Trophoblast cell (in vitro differentiated cells and primary cell): ENCODE measurements around the gene HNRNPL.
"Not testable (repeated sequence)": the region's sequence is repeated elsewhere in the genome, so short reads cannot be mapped to it uniquely, and the experiment has no call there.

Source experiments
- DNase-seq, 2 donors: peaks; one replicate each; pipeline ENCODE4 v3.0.0-alpha.2; 2016
- H2AFZ ChIP-seq: 2 replicates; pipeline ENCODE4 v1.6.1; 2013; ENCODE audit warnings: low read length, moderate library complexity, mild to moderate bottlenecking; ENCODE audit not compliant: insufficient read depth, poor library complexity
- H2AK5ac ChIP-seq: 2 replicates; pipeline ENCODE4 v1.6.1; 2013; ENCODE audit warnings: mild to moderate bottlenecking, low read length
- H2BK120ac ChIP-seq: 2 replicates; pipeline ENCODE4 v1.6.1; 2013; ENCODE audit warnings: low read length, mild to moderate bottlenecking, moderate library complexity; ENCODE audit not compliant: insufficient read depth, poor library complexity
- H2BK12ac ChIP-seq: 2 replicates; pipeline ENCODE4 v1.6.1; 2013; ENCODE audit warnings: mild to moderate bottlenecking, low read length, moderate library complexity
- H2BK5ac ChIP-seq: 2 replicates; pipeline ENCODE4 v1.6.1; 2013; ENCODE audit warnings: low read length, low read depth, moderate library complexity, mild to moderate bottlenecking; ENCODE audit not compliant: poor library complexity
- H3K14ac ChIP-seq: 2 replicates; pipeline ENCODE4 v1.6.1; 2013; ENCODE audit warnings: mild to moderate bottlenecking, low read length
- H3K18ac ChIP-seq: 2 replicates; pipeline ENCODE4 v1.6.1; 2013; ENCODE audit warnings: mild to moderate bottlenecking, low read length
- H3K23ac ChIP-seq: 2 replicates; pipeline ENCODE4 v1.6.1; 2013; ENCODE audit warnings: low read length
- H3K27ac ChIP-seq: 2 replicates; pipeline ENCODE4 v1.5.1; 2013; ENCODE audit warnings: low read depth, mild to moderate bottlenecking, inconsistent platforms, low read length, moderate library complexity
- H3K27me3 ChIP-seq: 2 replicates; pipeline ENCODE4 v1.6.1; 2013; ENCODE audit warnings: inconsistent platforms, mild to moderate bottlenecking, low read length, moderate library complexity; ENCODE audit not compliant: insufficient read depth
- H3K36me3 ChIP-seq, 2 experiments: 1 replicate in 1 of 2; 2 replicates in 1 of 2; pipeline ENCODE4 v1.6.1; 2013; ENCODE audit warnings: low read length in 2 of 2, mild to moderate bottlenecking in 2 of 2, moderate library complexity in 1 of 2; ENCODE audit not compliant: insufficient read depth in 2 of 2, control insufficient read depth in 1 of 2
- H3K4ac ChIP-seq: 2 replicates; pipeline ENCODE4 v1.6.1; 2013; ENCODE audit warnings: low read depth, mild to moderate bottlenecking, low read length, moderate library complexity
- H3K4me1 ChIP-seq, 2 experiments: 1 replicate in 1 of 2; 2 replicates in 1 of 2; pipeline ENCODE4 v1.6.1; 2013; ENCODE audit warnings: low read length in 2 of 2, mild to moderate bottlenecking in 2 of 2, moderate library complexity in 1 of 2; ENCODE audit not compliant: insufficient read depth in 2 of 2, control insufficient read depth in 1 of 2
- H3K4me2 ChIP-seq: 2 replicates; pipeline ENCODE4 v1.6.1; 2013; ENCODE audit warnings: inconsistent platforms, mild to moderate bottlenecking, low read length, moderate library complexity
- H3K4me3 ChIP-seq: 2 replicates; pipeline ENCODE4 v1.5.1; 2013; ENCODE audit warnings: mild to moderate bottlenecking, low read depth, low read length, inconsistent platforms
- H3K79me1 ChIP-seq: one replicate; pipeline ENCODE4 v1.6.1; 2013; ENCODE audit warnings: low read length
- H3K79me2 ChIP-seq: 2 replicates; pipeline ENCODE4 v1.6.1; 2013; ENCODE audit warnings: low read length, mild to moderate bottlenecking; ENCODE audit not compliant: control insufficient read depth, insufficient read depth, poor library complexity
- H3K9ac ChIP-seq: 2 replicates; pipeline ENCODE4 v1.6.1; 2013; ENCODE audit warnings: mild to moderate bottlenecking, low read length
- H3K9me3 ChIP-seq: 2 replicates; pipeline ENCODE4 v1.6.1; 2013; ENCODE audit warnings: low read depth, mild to moderate bottlenecking, control low read depth, inconsistent platforms, low read length; ENCODE audit not compliant: insufficient read depth
- H4K12ac ChIP-seq: 2 replicates; pipeline ENCODE4 v1.6.1; 2013; ENCODE audit warnings: low read depth, mild to moderate bottlenecking, low read length, moderate library complexity
- H4K8ac ChIP-seq: 2 replicates; pipeline ENCODE4 v1.6.1; 2013; ENCODE audit warnings: low read depth, mild to moderate bottlenecking, low read length, moderate library complexity
- H4K91ac ChIP-seq: one replicate; pipeline ENCODE4 v1.6.1; 2013; ENCODE audit warnings: low read depth, mild to moderate bottlenecking, low read length, moderate library complexity
- WGBS: extraction: QIAGEN DNeasy Blood & Tissue Kit; methylation state at CpG from one replicate; pipeline ENCODE4 v1.1.7; 2013; ENCODE audit warnings: missing lambda C conversion rate; ENCODE audit not compliant: insufficient read length, insufficient coverage; ENCODE audit errors: extremely low coverage; 5-methylcytosine and 5-hydroxymethylcytosine counted together

The HNRNPL gene

DNA sequence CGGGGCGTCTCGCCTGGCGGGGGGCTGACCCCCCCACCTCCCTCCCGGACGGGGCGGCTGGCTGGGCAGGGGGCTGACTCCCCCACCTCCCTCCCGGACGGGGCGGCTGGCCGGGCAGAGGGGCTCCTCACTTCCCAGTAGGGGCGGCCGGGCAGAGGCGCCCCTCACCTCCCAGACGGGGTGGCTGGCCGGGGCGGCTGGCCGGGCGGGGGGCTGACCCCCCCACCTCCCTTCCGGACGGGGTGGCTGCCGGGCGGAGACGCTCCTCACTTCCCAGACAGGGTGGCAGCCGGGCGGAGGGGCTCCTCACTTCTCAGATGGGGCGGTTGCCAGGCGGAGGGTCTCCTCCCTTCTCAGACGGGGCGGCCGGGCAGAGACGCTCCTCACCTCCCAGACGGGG, 52.0 kb downstream of the HNRNPL start:
- not testable (repeated sequence) for H3K27me3 ChIP-seq, H3K4me1 ChIP-seq, H4K12ac ChIP-seq, H4K91ac ChIP-seq, H4K8ac ChIP-seq, H2BK5ac ChIP-seq, H3K79me2 ChIP-seq, H2BK120ac ChIP-seq, H3K4ac ChIP-seq, H3K9me3 ChIP-seq, H3K23ac ChIP-seq, H3K79me1 ChIP-seq, H3K4me3 ChIP-seq, H3K27ac ChIP-seq, H3K9ac ChIP-seq, H2AK5ac ChIP-seq, H2AFZ ChIP-seq, H3K18ac ChIP-seq, H3K36me3 ChIP-seq, H3K4me2 ChIP-seq, H3K14ac ChIP-seq, DNase-seq, H2BK12ac ChIP-seq
- WGBS = no CpG with 5 or more reads among the region's 33 CpGs

DNA sequence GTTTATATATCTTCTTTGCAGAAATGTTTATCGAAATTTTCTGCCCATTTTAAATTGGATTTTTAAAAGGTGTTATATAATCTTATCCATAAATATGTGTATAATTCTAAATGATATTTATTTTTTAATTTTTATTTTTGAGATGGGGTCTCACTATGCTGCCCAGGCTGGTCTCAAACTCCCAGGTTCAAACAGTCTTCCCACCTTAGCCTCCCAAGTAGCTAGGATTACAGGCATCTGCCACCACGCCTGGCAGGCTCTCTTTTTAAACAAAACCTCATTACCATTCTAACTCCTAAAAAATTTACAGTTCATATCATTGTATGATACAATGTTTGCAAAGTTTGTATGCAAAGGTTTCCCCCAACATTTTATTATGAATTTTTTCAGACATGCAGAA, 53.6 kb downstream of the HNRNPL start:
- Histone ChIP-seq H2BK12ac (no peak overlapping the region), H3K14ac (no peak overlapping the region), H3K27me3 (no peaks in the 10 kb centered on the region), H2BK5ac (no peak overlapping the region), H2AK5ac (no peak overlapping the region), H3K4me1 (no peaks in the 10 kb centered on the region), H4K8ac (no peak overlapping the region), H4K91ac (no peak overlapping the region), H3K4me2 (no peak overlapping the region), H2AFZ (no peak overlapping the region), H3K27ac (no peak overlapping the region), H3K9me3 (no peaks in the 10 kb centered on the region), H3K79me2 (no peaks in the 10 kb centered on the region), H2BK120ac (no peak overlapping the region), H3K4ac (no peak overlapping the region), H3K79me1 (peaks cover 3% of the 10 kb centered on the region), H3K36me3 (no peaks in the 10 kb centered on the region), H3K18ac (no peak overlapping the region), H4K12ac (no peak overlapping the region), H3K4me3 (no peak overlapping the region), H3K23ac (no peak overlapping the region), H3K9ac (no peak overlapping the region)
- WGBS = no CpG with 5 or more reads among the region's 2 CpGs
- DNase-seq = no peak

DNA sequence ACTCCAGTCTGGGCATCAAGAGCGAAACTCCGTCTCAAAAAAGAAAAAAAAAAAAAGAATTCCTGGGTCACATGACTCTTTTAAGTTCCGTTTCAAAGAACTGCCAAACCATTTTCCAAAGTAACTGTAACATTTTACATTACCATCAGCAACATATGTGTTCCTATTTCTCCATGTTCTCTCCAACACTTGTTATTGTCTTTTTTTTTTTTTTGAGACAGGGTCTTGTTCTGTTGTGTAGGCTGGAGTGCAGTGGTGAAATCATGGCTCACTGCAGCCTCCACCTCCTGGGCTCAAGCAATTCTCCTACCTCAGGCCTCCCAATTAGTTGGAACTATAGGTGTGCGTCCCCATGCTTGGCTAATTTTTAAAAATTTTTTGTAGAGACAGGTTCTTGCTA, 54.2 kb downstream of the HNRNPL start:
- Histone ChIP-seq H3K27ac (no peak overlapping the region), H4K12ac (no peak overlapping the region)

DNA sequence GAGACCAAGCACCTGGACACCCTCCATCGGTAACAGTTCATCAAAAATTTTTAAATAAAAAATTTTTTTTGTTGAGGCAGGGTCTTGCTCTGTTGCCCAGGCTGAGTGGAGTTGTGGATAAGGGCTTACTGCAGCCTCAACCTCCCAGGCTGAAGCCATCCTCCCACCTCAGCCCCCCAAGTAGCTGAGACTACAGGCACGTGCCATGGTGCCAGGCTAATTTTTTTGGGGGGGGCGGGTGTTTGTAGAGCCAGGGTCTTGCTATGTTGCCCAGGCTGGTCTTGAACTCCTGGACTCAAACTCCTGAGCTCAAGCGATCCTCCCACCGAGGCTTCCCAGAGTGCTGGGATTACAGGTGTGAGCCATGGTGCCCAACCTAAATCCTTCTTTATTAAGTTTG, 56.1 kb downstream of the HNRNPL start:
- H2AFZ ChIP-seq = no peak overlapping the region
- H3K18ac ChIP-seq = no peak overlapping the region
- H2BK120ac ChIP-seq = no peak overlapping the region
- DNase-seq = no peak
- no peaks in the 10 kb centered on the region for H3K79me2 ChIP-seq
- H3K27ac ChIP-seq = no peak overlapping the region
- H4K8ac ChIP-seq = no peak overlapping the region
- H3K79me1 ChIP-seq = peaks cover 3% of the 10 kb centered on the region
- WGBS = no CpG with 5 or more reads among the region's 5 CpGs
- no peak overlapping the region for H2BK5ac ChIP-seq
- no peaks in the 10 kb centered on the region for H3K27me3 ChIP-seq
- H3K9ac ChIP-seq = no peak overlapping the region
- H3K4ac ChIP-seq = no peak overlapping the region
- no peak overlapping the region for H3K4me2 ChIP-seq
- H3K9me3 ChIP-seq = no peaks in the 10 kb centered on the region
- no peak overlapping the region for H3K23ac ChIP-seq
- H3K4me3 ChIP-seq = no peak overlapping the region
- H2BK12ac ChIP-seq = no peak overlapping the region
- H3K36me3 ChIP-seq = no peaks in the 10 kb centered on the region
- no peak overlapping the region for H2AK5ac ChIP-seq
- H3K4me1 ChIP-seq = no peaks in the 10 kb centered on the region
- no peak overlapping the region for H3K14ac ChIP-seq
- H4K12ac ChIP-seq = no peak overlapping the region
- no peak overlapping the region for H4K91ac ChIP-seq

More for the DNA sequence above, 54.2 kb downstream of the HNRNPL start:
- Histone ChIP-seq H2AK5ac (no peak overlapping the region), H3K9me3 (no peaks in the 10 kb centered on the region), H2BK5ac (no peak overlapping the region), H3K36me3 (no peaks in the 10 kb centered on the region), H3K4ac (no peak overlapping the region), H3K23ac (no peak overlapping the region), H3K4me2 (no peak overlapping the region), H3K79me1 (peaks cover 3% of the 10 kb centered on the region), H3K4me1 (no peaks in the 10 kb centered on the region), H3K79me2 (no peaks in the 10 kb centered on the region), H3K4me3 (no peak overlapping the region), H3K27me3 (no peaks in the 10 kb centered on the region), H4K8ac (no peak overlapping the region), H2BK120ac (no peak overlapping the region), H3K18ac (no peak overlapping the region), H2AFZ (no peak overlapping the region), H4K91ac (no peak overlapping the region), H2BK12ac (no peak overlapping the region), H3K9ac (no peak overlapping the region), H3K14ac (no peak overlapping the region)
- no peak for DNase-seq
- no CpG with 5 or more reads among the region's 4 CpGs for WGBS
